Fibroblast of lung (primary cell): ENCODE measurements around the gene ADAMTSL1. TPM values are rescaled to one million over a fixed set of nuclear protein-coding genes. Genes with fewer than 3 reads are reported as not detected.

ENCODE experiments used
- DNase-seq, 2 donors: peaks; one replicate each; pipeline versions ENCODE4 v3.0.0 to v3.0.0-alpha.2; 2010; ENCODE audit warnings: low read depth in 2 of 2
- H2AFZ ChIP-seq: 2 replicates; pipeline ENCODE4 v1.5.1; 2012; ENCODE audit warnings: low read length, control low read depth, inconsistent platforms
- H3K27ac ChIP-seq: 2 replicates; pipeline ENCODE4 v1.5.1; 2011; ENCODE audit warnings: low read length, control low read depth; ENCODE audit not compliant: insufficient read depth
- H3K27me3 ChIP-seq: 2 replicates; pipeline ENCODE4 v1.5.1; 2011; ENCODE audit warnings: mild to moderate bottlenecking, low read length; ENCODE audit not compliant: control insufficient read depth, insufficient read depth
- H3K36me3 ChIP-seq: 2 replicates; pipeline ENCODE4 v1.5.1; 2011; ENCODE audit warnings: low read length; ENCODE audit not compliant: control insufficient read depth, insufficient read depth
- H3K4me1 ChIP-seq: 2 replicates; pipeline ENCODE4 v1.5.1; 2011; ENCODE audit warnings: low read length; ENCODE audit not compliant: control insufficient read depth, insufficient read depth; ENCODE audit errors: extremely low read depth
- H3K4me2 ChIP-seq: 2 replicates; pipeline ENCODE4 v1.5.1; 2011; ENCODE audit warnings: low read length, control low read depth; ENCODE audit not compliant: insufficient read depth; ENCODE audit errors: extremely low read depth
- H3K4me3 ChIP-seq, 4 experiments: fragments of 200-600 bp in 1 of 4; sonication (generic) in 1 of 4; replicated peaks in 1 of 4; 2 replicates each; pipeline ENCODE4 v1.5.1; 2011 to 2016; ENCODE audit warnings: low read length in 4 of 4, low read depth in 3 of 4, mild to moderate bottlenecking in 3 of 4, control low read depth in 2 of 4, inconsistent platforms in 1 of 4, mixed read lengths in 1 of 4; ENCODE audit not compliant: insufficient read depth in 1 of 4; ENCODE audit errors: control extremely low read depth in 1 of 4
- H3K79me2 ChIP-seq: 2 replicates; pipeline ENCODE4 v1.5.1; 2012; ENCODE audit warnings: mild to moderate bottlenecking, low read length, inconsistent platforms; ENCODE audit not compliant: control insufficient read depth, insufficient read depth
- H3K9ac ChIP-seq: 2 replicates; pipeline ENCODE4 v1.5.1; 2011; ENCODE audit warnings: mild to moderate bottlenecking, low read length, control low read depth; ENCODE audit not compliant: insufficient read depth
- H3K9me3 ChIP-seq: 2 replicates; pipeline ENCODE4 v1.5.1; 2012; ENCODE audit warnings: low read depth, low read length; ENCODE audit not compliant: control insufficient read depth, insufficient read depth
- H4K20me1 ChIP-seq: 2 replicates; pipeline ENCODE4 v1.5.1; 2011; ENCODE audit warnings: low read length; ENCODE audit not compliant: control insufficient read depth, insufficient read depth; ENCODE audit errors: extremely low read depth
- EZH2 ChIP-seq: IDR thresholded peaks from 2 replicates; pipeline ENCODE4 v1.5.1; 2012; ENCODE audit warnings: low read length, control low read depth, mild to moderate bottlenecking; ENCODE audit errors: missing control alignments
- polyA plus RNA-seq, 2 donors: library from polyadenylated mRNA; depleted of rRNA in 1 of 2; stranded (reverse) in 1 of 2; unstranded in 1 of 2; fragments of >200 nt; gene quantifications; 2 replicates each; pipeline ENCODE4 v1.2.1, GENCODE V29; 2011 to 2012; ENCODE audit warnings: missing spikeins in 1 of 2
- total RNA-seq: library from RNA; depleted of rRNA; stranded (reverse); fragments of >200 nt; gene quantifications from 2 replicates; pipeline ENCODE4 v1.2.1, GENCODE V29; 2014
- TF ChIP-seq, protein P1 (sequence below), 2 donors: IDR thresholded peaks in 1 of 2; conservative IDR thresholded peaks in 1 of 2; 1 replicate in 1 of 2; 2 replicates in 1 of 2; pipeline ENCODE4 v1.5.1; 2011 to 2012; ENCODE audit warnings: low read length in 2 of 2, control low read depth in 1 of 2, inconsistent platforms in 1 of 2, low read depth in 1 of 2, mild to moderate bottlenecking in 1 of 2

The ADAMTSL1 gene
- total and polyA plus RNA-seq, 2 donors (not counting 1 experiment from before 2014, with no cell fraction given): 19.3 to 27.9 TPM

DNA sequence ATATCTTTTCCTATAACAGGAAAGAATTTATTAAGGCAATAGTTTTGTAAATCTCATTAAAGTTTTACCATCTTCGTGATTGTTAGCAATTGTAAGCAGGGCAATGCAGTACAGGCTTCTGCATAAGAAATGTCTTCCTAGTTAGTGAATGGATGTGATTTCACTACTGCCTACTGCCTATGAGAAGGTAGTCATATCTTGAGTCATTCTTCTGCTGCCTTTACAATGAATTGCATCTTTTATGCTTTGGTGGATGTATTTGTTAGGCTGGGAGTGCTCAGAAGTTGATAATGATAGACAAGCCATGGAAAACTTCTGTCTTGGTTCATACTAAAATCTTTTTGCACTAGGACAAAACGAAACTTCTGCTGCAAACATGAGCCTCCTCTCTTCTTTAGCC is 128.0 kb downstream of the ADAMTSL1 start:
- Histone ChIP-seq H3K9ac (no peak overlapping the region), H2AFZ (no peak overlapping the region), H4K20me1 (no peaks in the 10 kb centered on the region), H3K36me3 (no peaks in the 10 kb centered on the region), H3K4me1 (no peaks in the 10 kb centered on the region), H3K79me2 (no peaks in the 10 kb centered on the region), H3K9me3 (no peaks in the 10 kb centered on the region), H3K4me2 (no peak overlapping the region), H3K4me3 (no peak overlapping the region), H3K27ac (no peak overlapping the region), H3K27me3 (no peaks in the 10 kb centered on the region)
- TF ChIP-seq EZH2: no peak
- TF ChIP-seq, protein P1, sequence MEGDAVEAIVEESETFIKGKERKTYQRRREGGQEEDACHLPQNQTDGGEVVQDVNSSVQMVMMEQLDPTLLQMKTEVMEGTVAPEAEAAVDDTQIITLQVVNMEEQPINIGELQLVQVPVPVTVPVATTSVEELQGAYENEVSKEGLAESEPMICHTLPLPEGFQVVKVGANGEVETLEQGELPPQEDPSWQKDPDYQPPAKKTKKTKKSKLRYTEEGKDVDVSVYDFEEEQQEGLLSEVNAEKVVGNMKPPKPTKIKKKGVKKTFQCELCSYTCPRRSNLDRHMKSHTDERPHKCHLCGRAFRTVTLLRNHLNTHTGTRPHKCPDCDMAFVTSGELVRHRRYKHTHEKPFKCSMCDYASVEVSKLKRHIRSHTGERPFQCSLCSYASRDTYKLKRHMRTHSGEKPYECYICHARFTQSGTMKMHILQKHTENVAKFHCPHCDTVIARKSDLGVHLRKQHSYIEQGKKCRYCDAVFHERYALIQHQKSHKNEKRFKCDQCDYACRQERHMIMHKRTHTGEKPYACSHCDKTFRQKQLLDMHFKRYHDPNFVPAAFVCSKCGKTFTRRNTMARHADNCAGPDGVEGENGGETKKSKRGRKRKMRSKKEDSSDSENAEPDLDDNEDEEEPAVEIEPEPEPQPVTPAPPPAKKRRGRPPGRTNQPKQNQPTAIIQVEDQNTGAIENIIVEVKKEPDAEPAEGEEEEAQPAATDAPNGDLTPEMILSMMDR (conservative IDR thresholded peaks at IDR 0.05 in 1 of 2, IDR thresholded peaks at IDR 0.05 in 1 of 2; ENCODE audit: low read depth in 1 of 2, low read length in 2 of 2): no peak
- peak; percentile 27 to 32 for DNase-seq

DNA sequence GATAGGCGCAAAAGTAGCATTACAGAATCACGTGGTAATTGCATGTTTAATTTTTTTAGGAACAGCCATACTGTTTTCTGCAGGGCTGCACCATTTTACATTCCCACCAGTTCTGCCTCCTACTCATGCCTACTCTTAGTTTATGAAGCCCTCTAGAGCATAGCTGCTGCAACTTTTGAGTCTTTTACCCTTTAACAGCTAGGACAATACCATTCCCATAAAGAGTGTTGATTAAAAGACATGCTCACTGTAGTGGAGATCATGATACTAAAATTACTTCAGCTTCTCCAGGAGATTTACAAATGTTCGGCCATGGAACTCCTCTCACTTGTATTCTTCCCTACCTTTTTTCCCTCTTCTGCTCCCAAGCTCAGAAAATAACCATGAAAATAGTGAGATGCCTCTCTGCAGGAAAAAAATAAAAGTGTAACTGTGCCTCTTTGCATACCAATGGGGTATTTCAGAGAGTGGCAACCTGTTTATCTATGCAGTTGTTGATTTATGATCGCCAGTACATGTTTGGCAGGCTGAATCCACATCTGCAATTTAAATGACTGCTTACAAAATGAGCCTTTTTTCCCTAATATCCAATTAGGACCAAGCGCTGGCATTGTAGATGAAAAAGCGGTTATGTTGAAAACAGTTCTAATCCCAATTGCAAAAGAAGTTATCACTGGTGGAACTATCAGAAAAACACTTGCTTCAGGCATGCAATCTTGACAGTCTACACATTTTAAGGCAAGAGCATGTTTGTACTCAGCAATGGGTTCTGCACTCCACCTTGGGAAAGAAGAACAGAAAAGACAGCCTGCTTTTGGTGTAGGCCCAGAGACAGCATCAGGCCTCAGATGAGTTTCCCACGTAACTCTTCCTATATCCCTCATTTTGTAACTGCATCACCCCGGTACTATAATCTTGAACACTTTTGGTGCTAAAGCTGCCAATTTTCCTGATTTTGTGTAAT is 131.1 kb downstream of the ADAMTSL1 start:
- Histone ChIP-seq H2AFZ (no peak overlapping the region), H4K20me1 (no peaks in the 10 kb centered on the region), H3K27ac (no peak overlapping the region), H3K4me3 (no peak overlapping the region), H3K36me3 (no peaks in the 10 kb centered on the region), H3K9me3 (no peaks in the 10 kb centered on the region), H3K79me2 (no peaks in the 10 kb centered on the region), H3K4me2 (no peak overlapping the region), H3K4me1 (no peaks in the 10 kb centered on the region), H3K27me3 (no peaks in the 10 kb centered on the region), H3K9ac (no peak overlapping the region)
- no peak for TF ChIP-seq EZH2
- TF ChIP-seq, protein P1 (conservative IDR thresholded peaks at IDR 0.05 in 1 of 2, IDR thresholded peaks at IDR 0.05 in 1 of 2; ENCODE audit: low read depth in 1 of 2, low read length in 2 of 2): no peak
- no peak for DNase-seq

DNA sequence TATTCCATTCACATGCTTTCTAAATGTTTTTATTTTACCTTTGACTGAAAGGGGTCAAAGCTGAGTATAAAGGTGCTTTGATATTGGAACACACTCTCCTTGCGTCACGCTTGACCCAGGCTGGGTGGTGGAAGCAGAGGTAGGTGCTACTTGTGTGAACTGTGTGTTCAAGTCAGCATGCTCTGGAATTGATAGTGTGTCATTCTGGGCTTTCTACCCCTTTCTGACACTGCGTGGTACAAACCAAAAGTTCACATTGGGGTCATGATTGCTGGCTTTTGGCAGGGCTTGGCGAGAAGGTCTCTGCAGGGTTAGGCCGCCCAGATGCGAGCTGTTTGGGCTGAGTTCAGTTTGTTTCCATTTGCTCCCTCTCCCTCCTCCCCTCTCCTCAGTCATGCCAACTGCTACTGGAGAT is 131.8 kb downstream of the ADAMTSL1 start:
- Histone ChIP-seq H2AFZ (no peak overlapping the region), H3K27me3 (no peaks in the 10 kb centered on the region), H4K20me1 (no peaks in the 10 kb centered on the region), H3K27ac (no peak overlapping the region), H3K4me2 (peak overlapping the region; percentile 15), H3K4me1 (no peaks in the 10 kb centered on the region), H3K4me3 (no peak overlapping the region), H3K36me3 (no peaks in the 10 kb centered on the region), H3K9ac (no peak overlapping the region), H3K9me3 (no peaks in the 10 kb centered on the region), H3K79me2 (no peaks in the 10 kb centered on the region)
- TF ChIP-seq, protein P1 (conservative IDR thresholded peaks at IDR 0.05 in 1 of 2, IDR thresholded peaks at IDR 0.05 in 1 of 2; ENCODE audit: low read depth in 1 of 2, low read length in 2 of 2): no peak
- TF ChIP-seq EZH2: no peak
- DNase-seq: peak; percentile 48 to 87
